T-helper 22 cell (primary cell): ENCODE measurements around the gene PSMG1.
"Not testable (repeated sequence)": the region's sequence is repeated elsewhere in the genome, so short reads cannot be mapped to it uniquely, and the experiment has no call there.

Source experiments
- DNase-seq: peaks from one replicate; pipeline ENCODE4 v3.0.0-alpha.2; 2020; ENCODE audit warnings: low read depth

The PSMG1 gene

GRCh38 chr21:39156024-39156423, 27.2 kb downstream of the PSMG1 start:
- no peak for DNase-seq

GRCh38 chr21:39155578-39155977, 27.7 kb downstream of the PSMG1 start:
- no peak for DNase-seq

GRCh38 chr21:39153842-39154241, 29.4 kb downstream of the PSMG1 start:
- DNase-seq = no peak

GRCh38 chr21:39153373-39153772, 29.9 kb downstream of the PSMG1 start:
- no peak for DNase-seq

- no peak for DNase-seq
Measured at GRCh38 chr21:39152271-39152670, 31.0 kb downstream of the PSMG1 start.

GRCh38 chr21:39150877-39151276, 32.4 kb downstream of the PSMG1 start:
- DNase-seq = no peak

GRCh38 chr21:39150316-39150715, 32.9 kb downstream of the PSMG1 start:
- no peak for DNase-seq

GRCh38 chr21:39149882-39150281, 33.4 kb downstream of the PSMG1 start:
- no peak for DNase-seq

- no peak for DNase-seq
Measured at GRCh38 chr21:39148975-39149374, 34.3 kb downstream of the PSMG1 start.

GRCh38 chr21:39144191-39144590, 39.1 kb downstream of the PSMG1 start:
- no peak for DNase-seq

GRCh38 chr21:39142972-39143371, 40.3 kb downstream of the PSMG1 start:
- DNase-seq = no peak

- no peak for DNase-seq
Measured at GRCh38 chr21:39141502-39141901, 41.7 kb downstream of the PSMG1 start.

- no peak for DNase-seq
Measured at GRCh38 chr21:39137248-39138178, 45.7 kb downstream of the PSMG1 start.

GRCh38 chr21:39136711-39137110, 46.5 kb downstream of the PSMG1 start:
- no peak for DNase-seq

- DNase-seq = not testable (repeated sequence)
Measured at GRCh38 chr21:39136138-39136537, 47.1 kb downstream of the PSMG1 start.

GRCh38 chr21:39134288-39134810, 48.9 kb downstream of the PSMG1 start:
- no peak for DNase-seq

- no peak for DNase-seq
Measured at GRCh38 chr21:39132248-39132647, 51.0 kb downstream of the PSMG1 start.

GRCh38 chr21:39131791-39132190, 51.5 kb downstream of the PSMG1 start:
- no peak for DNase-seq

- DNase-seq = no peak
Measured at GRCh38 chr21:39127506-39127905, 55.7 kb downstream of the PSMG1 start.

- DNase-seq = no peak
Measured at GRCh38 chr21:39126486-39126806, 56.8 kb downstream of the PSMG1 start.

GRCh38 chr21:39125752-39126485, 57.3 kb downstream of the PSMG1 start:
- no peak for DNase-seq
